CD4-positive, alpha-beta T cell treated with Interleukin-6 for 4 hours (primary cell): ENCODE results near the gene ATP11B.
"Not testable (repeated sequence)": the region's sequence is repeated elsewhere in the genome, so short reads cannot be mapped to it uniquely, and the experiment has no call there.

Experiments used
- DNase-seq: peaks from one replicate; pipeline ENCODE4 v3.0.0-alpha.2; 2020; ENCODE audit warnings: mixed read lengths

Gene ATP11B

DNA sequence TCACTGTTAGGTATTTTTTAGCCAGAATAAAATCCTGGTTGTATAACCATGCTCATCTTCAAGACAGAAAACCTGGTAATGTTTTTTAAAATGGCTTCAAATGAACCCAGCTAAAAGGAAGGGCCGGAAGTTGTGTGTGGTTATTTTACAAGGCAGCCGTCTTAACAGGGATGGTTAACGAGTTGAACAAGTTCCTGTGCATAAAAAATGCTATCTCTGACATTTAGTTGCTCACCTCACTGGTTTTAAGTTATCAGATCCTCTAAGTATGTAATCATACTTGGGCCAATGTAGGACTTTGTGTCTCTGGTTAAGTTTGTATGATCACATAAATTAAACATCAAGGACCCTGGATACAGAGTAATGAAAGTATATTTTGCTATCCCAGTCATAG is 2.1 kb downstream of the ATP11B start:
- DNase-seq, result peak; percentile 54

DNA sequence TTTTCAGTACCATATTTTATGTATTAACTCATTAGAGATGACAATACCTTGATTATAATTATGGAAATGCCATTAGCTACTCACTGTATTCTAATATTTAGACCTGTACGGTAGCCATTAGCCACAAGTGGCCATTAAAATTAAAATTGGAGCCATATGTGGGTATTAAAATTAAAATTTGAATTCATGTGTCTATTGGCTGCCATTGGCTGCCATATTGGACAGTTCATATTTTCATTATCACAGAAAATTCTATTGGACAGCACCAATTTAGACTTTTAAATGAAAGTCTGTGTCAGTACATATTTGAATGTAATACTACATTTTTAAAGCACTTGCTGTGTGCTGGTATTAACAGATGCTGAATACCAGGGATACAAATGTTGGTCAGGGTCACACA is 3.0 kb downstream of the ATP11B start:
- no peak for DNase-seq

DNA sequence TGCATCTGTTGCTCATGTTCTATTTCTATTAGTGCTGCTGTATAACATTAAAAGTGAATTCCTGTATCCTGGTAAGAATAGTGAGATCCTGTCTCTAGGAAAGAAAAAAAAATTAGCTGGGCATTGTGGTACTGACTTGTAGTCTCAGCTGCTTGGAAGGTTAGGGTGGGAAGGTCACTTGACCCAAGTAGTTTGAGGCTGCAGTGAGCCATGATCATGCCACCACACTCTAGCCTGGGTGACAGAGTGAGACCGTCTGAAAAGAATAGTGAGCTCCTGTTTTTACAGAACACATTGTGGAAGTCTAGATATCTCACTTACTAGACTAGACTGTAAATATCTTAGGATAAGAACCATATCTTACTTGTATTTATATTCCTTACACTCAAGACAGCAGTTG is 4.6 kb downstream of the ATP11B start:
- no peak for DNase-seq

DNA sequence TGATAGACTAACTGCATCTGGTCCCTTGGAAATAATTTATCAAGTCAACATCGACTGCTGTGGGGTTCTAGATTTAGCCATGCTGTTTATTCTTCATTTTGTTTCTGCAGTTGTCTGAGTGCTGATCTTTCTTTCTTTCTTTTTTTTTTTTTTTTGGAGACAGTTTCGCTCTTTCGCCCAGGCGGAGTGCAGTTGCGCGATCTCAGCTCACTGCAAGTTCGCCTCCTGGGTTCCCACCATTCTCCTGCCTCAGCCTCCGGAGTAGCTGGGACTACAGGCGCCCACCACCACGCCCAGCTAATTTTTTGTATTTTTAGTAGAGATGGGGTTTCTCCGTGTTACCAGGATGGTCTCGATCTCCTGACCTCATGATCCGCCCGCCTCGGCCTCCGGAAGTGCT is 5.8 kb downstream of the ATP11B start:
- DNase-seq, result not testable (repeated sequence)

DNA sequence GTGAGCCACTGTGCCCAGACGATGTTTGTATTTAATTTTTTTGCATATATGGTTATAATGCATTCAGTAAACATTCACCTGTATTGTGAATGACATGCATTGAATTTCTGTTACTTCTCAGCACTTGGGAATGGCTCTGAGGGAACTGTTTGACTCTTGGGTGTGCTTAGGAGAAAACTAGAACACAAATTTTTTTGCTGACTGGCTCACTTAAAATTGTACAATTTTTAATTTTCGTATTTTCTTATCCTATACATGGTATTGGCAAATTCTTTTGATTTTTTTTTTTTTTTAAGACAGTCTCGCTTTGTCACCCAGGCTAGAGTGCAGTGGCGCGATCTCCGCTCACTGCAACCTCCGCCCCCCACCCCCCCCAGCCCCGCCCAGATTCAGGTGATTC is 7.2 kb downstream of the ATP11B start:
- DNase-seq, result no peak

GRCh38 chr3:182802413-182803390 is 9.4 kb downstream of the ATP11B start:
- no peak for DNase-seq

DNA sequence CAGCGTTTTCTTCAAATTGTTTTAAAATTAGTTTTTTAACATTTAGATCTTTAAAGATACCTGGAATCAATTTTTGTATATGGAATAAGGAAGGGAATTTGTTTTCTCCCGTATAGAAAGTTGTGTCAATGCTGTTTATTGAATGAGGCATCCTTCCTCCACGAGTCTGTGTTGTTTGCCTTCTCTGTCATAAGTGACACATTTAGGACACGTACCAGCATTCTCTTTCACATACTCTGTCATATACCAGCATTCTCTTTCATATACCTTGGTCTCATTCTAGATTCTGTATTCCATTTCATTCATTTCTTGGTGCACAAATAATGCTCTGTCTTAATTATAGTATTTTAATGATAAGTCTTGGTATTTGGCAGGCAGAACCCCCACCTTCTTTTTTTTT is 10.3 kb downstream of the ATP11B start:
- no peak for DNase-seq

DNA sequence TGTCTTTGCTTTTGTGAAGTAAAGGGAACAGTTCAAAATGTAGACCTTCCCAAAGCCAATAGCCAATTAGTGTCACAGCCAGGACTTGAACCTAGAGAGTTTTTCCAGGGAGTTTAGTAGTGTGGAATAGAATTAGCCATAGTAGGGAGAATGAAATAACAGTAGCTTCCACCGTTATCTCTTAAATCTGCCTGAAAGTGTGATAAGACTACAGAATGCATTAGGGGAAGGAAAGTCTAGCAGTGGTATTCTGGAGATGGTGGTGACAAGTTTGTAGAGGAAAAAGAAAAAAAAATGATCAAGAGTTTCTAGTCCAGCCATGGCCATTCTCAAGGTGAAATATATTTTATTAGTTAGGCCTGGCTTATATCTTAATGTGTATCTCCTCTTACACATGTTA is 13.8 kb downstream of the ATP11B start:
- no peak for DNase-seq

DNA sequence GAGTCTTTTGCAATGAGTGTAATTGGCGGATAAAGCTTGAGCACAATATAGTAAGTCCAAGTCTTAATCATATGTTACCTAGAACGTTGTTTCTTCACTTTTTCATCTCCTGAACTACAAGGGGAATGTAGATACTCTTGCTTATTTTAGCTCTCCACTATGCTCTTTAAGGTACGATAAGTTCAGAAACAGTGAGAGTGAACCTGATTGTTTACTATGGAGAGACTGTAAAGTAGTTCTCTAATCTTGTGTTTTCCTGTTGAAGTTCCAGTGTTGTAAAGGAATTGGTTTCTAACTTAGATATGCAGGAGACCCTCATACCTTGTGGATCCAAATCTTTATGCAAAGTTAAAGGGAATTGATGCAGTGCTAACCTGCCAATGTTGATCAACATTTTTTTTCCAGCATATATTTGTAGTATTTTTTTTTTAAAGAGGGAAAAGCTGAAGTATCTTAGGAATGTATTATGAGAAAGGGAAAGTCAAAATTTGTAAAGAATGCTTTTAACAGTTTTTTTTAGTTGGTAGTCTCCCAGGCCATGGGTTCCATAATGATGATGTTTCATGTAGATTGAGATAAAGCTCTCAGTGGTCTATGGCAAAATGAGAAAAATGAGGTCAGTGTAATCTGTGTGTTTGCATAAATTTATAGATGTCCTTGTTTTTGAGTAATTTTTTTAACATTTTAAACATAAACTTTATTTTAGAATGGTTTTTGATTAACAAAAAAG is 14.9 kb downstream of the ATP11B start:
- no peak for DNase-seq

GRCh38 chr3:182809531-182809930 is 16.2 kb downstream of the ATP11B start:
- no peak for DNase-seq

GRCh38 chr3:182810574-182811268 is 17.4 kb downstream of the ATP11B start:
- DNase-seq, result no peak

- no peak for DNase-seq
These were observed 17.9 kb downstream of the ATP11B start for GRCh38 chr3:182811269-182811596.

DNA sequence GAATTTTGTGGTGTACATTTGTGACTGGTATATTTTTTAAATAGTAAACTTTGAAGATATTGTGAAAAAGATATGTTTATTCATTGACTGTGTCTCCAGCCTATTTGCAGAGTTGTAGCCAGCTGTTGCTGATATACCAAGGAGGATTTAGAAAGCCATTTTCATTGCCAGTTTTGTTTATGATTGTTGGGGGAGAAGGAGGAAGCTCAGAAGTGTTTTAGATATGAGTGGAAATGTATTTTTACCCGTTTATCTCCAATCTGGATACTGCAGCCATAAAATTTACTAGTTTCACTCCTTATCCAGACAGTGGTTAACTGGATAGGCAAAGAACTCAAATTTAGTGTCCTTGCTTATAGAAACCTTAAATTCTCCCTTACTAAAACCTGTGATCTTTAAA is 18.8 kb downstream of the ATP11B start:
- no peak for DNase-seq

DNA sequence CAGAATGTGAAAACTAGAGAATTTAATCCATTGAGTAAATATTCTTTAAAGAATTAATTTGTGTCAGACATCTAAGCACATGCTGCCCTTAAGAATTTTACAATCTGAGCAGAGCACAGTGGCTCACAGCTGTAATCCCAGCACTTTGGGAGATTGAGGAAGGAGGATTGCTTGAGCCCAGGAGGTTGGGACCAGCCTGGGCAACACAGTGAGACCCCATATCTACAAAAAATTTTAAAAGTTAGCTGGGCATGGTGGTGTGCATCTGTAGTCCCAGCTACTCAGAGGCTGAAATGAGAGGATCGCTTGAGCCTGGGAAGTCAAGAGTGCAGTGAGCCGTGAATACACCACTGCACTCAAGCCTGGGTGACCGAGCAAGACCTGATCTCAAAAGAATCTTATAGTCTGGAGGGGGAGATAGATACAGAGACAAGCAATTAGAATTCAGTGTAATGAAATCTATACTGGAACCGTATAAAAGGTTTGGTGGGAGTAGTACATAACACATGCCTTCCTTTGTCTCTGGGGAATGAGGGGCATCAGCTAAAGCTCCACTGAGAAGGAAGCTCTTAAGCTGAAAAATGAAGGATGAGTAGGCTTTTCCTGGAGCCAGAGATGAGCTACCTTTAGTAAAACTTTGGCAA is 21.2 kb downstream of the ATP11B start:
- DNase-seq, result no peak

DNA sequence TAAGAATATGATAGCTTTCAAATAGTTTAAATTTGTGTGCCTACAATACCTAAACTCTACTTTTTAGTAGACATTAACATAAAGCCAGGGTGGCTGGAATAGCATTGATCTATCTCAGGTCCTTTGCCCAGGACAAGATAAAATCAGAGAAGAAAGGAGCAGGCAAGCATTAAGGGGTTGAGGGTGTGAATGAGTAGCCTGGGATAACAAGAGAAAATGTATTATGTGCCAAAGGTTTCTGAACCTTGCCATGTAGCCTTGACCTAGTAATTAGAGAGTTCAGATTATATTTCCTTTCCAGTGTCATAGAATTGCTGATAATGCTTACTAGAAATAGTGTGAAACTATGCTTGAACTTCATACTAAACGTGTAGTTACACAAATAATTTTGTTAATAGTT is 22.9 kb downstream of the ATP11B start:
- no peak for DNase-seq

GRCh38 chr3:182818296-182818978 is 25.1 kb downstream of the ATP11B start:
- no peak for DNase-seq

DNA sequence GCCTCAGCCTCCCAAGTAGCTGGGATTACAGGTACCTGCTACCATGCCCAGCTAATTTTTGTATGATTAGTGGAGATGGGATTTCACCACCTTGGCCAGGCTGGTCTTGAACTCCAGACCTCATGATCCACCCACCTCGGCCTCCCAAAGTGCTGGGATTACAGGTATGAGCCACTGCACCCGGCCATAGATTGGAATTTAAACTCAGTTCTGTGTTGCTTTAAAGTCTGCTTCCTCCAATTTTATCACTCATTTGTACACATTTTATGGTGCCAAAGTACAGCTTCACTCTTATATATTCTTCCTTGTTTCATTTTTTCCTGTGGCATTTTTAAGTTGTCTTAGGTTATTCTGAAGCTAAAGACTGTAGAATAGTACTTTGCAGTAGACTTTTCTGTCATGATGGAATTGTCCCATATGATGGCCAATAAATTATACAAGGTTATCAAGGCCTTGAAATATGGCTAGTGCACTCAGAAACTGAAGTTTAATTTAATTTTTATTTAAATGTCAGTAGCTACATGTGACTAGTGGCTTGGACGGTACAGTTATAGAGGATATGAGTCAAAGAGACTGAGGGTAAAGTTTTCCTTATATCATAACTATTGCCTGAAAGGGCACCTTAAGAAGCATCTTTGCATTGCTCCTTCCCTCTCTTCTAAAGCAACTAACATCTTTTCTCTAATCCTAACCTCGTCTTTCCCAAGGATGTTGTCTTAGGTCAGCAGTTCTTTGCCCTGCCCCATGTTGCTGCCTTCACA is 28.1 kb downstream of the ATP11B start:
- no peak for DNase-seq

DNA sequence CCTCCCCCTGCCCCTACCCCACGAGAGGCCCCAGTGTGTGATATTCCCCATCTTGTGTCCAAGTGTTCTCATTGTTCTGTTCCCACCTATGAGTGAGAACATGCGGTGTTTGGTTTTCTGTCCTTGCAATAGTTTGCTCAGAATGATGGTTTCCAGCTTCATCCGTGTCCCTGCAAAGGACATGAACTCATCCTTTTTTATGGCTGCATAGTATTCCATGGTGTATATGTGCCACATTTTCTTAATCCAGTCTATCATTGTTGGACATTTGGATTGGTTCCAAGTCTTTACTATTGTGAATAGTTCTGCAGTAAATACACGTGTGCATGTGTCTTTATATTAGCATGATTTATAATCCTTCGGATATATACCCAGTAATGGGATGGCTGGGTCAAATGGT is 29.0 kb downstream of the ATP11B start:
- not testable (repeated sequence) for DNase-seq

DNA sequence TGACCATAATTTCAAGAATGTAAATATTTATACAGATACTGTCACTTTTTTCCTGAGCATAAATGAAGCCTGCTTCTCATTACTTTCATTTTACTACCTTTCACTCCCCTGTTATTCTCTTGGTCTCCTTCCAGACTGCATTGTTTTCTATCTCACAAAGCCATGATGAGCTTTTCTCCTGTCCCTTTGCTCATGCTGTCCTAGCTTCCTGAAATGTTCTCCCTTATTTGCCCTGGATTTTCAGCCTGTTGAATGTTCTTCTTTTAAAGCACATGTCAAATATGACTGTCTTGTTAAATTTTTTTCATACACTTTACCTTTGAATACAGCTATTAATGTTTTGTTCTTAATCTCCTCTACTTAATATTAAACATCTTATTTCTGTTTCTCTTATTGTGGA is 31.7 kb downstream of the ATP11B start:
- no peak for DNase-seq

- no peak for DNase-seq
These were observed 36.6 kb downstream of the ATP11B start for GRCh38 chr3:182829761-182830405.

- no peak for DNase-seq
These were observed 44.7 kb downstream of the ATP11B start for GRCh38 chr3:182837855-182838454.
